ENCODE measurements around the gene NDUFS3. TPM values are rescaled to one million over a fixed set of nuclear protein-coding genes. Genes with fewer than 3 reads are reported as not detected.

NDUFS3 gene
- total RNA-seq, 1 experiment from 2014 or later = 135 TPM

GRCh38 chr11:47572715-47573255 lies 6.1 kb upstream of the NDUFS3 start:
- Histone ChIP-seq H3K4me3 (ENCODE audit: low read depth in 2 of 2, low read length in 2 of 2) (no peak overlapping the region), H3K36me3 (ENCODE audit: control insufficient read depth, insufficient read depth, low read length) (peaks cover 18% of the 10 kb centered on the region), H3K27me3 (ENCODE audit: control insufficient read depth, insufficient read depth, low read length) (no peaks in the 10 kb centered on the region), H3K9me3 (ENCODE audit: control insufficient read depth, insufficient read depth, low read depth, low read length) (no peaks in the 10 kb centered on the region), H3K4me1 (ENCODE audit: control insufficient read depth, insufficient read depth, low read length) (peaks cover 21% of the 10 kb centered on the region), H3K27ac (ENCODE audit: low read length) (no peak overlapping the region)
- ChIA-PET CTCF (no interaction called here), POLR2A (no interaction called here)
- BruUV-seq (replicated peaks) = TSS peak; percentile 45
- DNase-seq (ENCODE audit: low read depth, low spot score) (no peak), ATAC-seq (peak; percentile 43; the same call in 1 of the 2 replicates)
- TF ChIP-seq REST (IDR thresholded peaks at IDR 0.05; ENCODE audit: insufficient read depth in 1 of 2, low read depth in 2 of 2, low read length in 1 of 2) (no peak), POLR2AphosphoS5 (IDR thresholded peaks at IDR 0.05; ENCODE audit: low read depth, low read length) (no peak), SIN3A (IDR thresholded peaks at IDR 0.05; ENCODE audit: borderline replicate concordance, insufficient read depth, low read depth, low read length) (no peak), CTCF (IDR thresholded peaks at IDR 0.05) (no peak), TCF7L2 (IDR thresholded peaks at IDR 0.05; ENCODE audit: low read depth, low read length) (no peak)
- intact Hi-C loops (cut with micrococcal nuclease; ENCODE audit: unreplicated experiment) (no loop called here), in situ Hi-C loops (cut with HindIII; ENCODE audit: low pct_unique_long_range_greater_than_20kb, low sequenced_read_pairs) (no loop called here)

GRCh38 chr11:47573321-47573720 lies 5.6 kb upstream of the NDUFS3 start:
- ChIA-PET POLR2A (no interaction called here), CTCF (no interaction called here)
- no TSS peak for BruUV-seq (replicated peaks)
- peaks cover 24% of the 10 kb centered on the region for H3K4me1 ChIP-seq (ENCODE audit: control insufficient read depth, insufficient read depth, low read length)
- no peaks in the 10 kb centered on the region for H3K9me3 ChIP-seq (ENCODE audit: control insufficient read depth, insufficient read depth, low read depth, low read length)
- ATAC-seq (no peak), DNase-seq (ENCODE audit: low read depth, low spot score) (no peak)
- TF ChIP-seq CTCF (IDR thresholded peaks at IDR 0.05) = no peak
- TF ChIP-seq REST (IDR thresholded peaks at IDR 0.05; ENCODE audit: insufficient read depth in 1 of 2, low read depth in 2 of 2, low read length in 1 of 2) = no peak
- no peaks in the 10 kb centered on the region for H3K27me3 ChIP-seq (ENCODE audit: control insufficient read depth, insufficient read depth, low read length)
- H3K36me3 ChIP-seq (ENCODE audit: control insufficient read depth, insufficient read depth, low read length) = peaks cover 18% of the 10 kb centered on the region
- in situ Hi-C loops (cut with HindIII; ENCODE audit: low pct_unique_long_range_greater_than_20kb, low sequenced_read_pairs) (no loop called here), intact Hi-C loops (cut with micrococcal nuclease; ENCODE audit: unreplicated experiment) (no loop called here)
- no peak overlapping the region for H3K4me3 ChIP-seq (ENCODE audit: low read depth in 2 of 2, low read length in 2 of 2)
- no peak overlapping the region for H3K27ac ChIP-seq (ENCODE audit: low read length)
